ENCODE results near the gene SMS. TPM values are rescaled to one million over a fixed set of nuclear protein-coding genes. Genes with fewer than 3 reads are reported as not detected.
A peak's percentile ranks its signal among the peaks of the same experiment; 100 is the strongest.

Gene SMS
- total and polyA plus RNA-seq, 2 of the 4 experiments (the other 2 are of a cell fraction) = 176 to 230 TPM

DNA sequence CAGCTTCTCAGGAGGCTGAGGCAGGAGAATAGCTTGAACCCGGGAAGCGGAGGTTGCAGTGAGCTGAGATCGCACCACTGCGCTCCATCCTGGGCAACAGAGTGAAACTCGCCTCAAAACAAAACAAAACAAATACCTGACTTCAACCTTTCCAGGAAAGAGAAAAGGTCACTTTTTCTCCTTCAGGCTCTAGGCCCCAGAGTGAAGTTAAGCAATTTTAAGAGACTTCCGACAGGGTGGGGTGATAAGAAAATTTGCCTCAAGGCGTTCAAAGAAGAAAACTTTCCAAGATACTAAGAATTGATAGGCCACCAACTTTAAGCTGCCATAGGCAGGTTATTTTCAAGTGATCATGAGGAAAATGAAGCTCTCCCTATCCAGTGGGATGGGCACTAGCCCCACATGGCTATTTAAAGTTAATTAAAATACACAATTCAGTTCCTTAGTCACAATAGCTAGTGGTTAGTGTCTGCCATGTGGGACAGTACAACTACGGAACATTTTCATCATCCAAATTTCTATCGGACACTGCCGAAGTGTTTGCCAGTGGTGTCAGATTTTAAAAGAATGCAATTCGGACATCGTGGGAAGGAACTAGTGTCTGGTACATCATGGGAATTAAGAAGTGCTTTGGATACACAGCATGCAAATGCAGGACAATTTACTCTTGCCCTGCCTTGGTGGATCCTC lies 33.0 kb downstream of the SMS start:
- Histone ChIP-seq H4K8ac (ENCODE audit: low read depth in 2 of 2, low read length in 2 of 2) (no peak overlapping the region), H2AK5ac (ENCODE audit: low read depth, low read length) (no peak overlapping the region), H3K9ac (ENCODE audit: low read depth, low read length) (no peak overlapping the region), H2BK20ac (ENCODE audit: low read depth, low read length) (no peak overlapping the region), H3K27me3 (ENCODE audit: control insufficient read depth, insufficient read depth, low read length) (0 out of 2 replicates have a peak, but pooled peaks cover under 1% of the 10 kb centered on the region), H3K36me3 (ENCODE audit: control insufficient read depth, insufficient read depth, low read length) (peaks cover 34% of the 10 kb centered on the region), H3K27ac (ENCODE audit: insufficient read depth, low read length) (peak overlapping the region; percentile 9; the same call in 1 of the 2 replicates), H3K9me1 (ENCODE audit: insufficient read depth, low read length) (no peaks in the 10 kb centered on the region), H4K5ac (ENCODE audit: low read depth, low read length) (no peak overlapping the region), H3K56ac (ENCODE audit: extremely low read depth, insufficient read depth, low read length) (no peak overlapping the region), H3K23ac (ENCODE audit: low read depth, low read length) (no peak overlapping the region), H3K9me3 (ENCODE audit: control insufficient read depth, insufficient read depth, low read length) (no peaks in the 10 kb centered on the region), H2BK5ac (ENCODE audit: low read depth, low read length, poor library complexity, severe bottlenecking) (peak overlapping the region; percentile 38), H2BK15ac (ENCODE audit: low read depth, low read length) (no peak overlapping the region), H2AK9ac (replicated peaks; ENCODE audit: low read depth, low read length, poor library complexity) (no peak overlapping the region), H2AFZ (replicated peaks; ENCODE audit: low read length, poor library complexity) (no peak overlapping the region), H3K4me2 (ENCODE audit: low read depth, low read length) (no peak overlapping the region), H3K4me3 (ENCODE audit: insufficient read depth, low read depth, low read length) (no peak overlapping the region), H4K20me1 (ENCODE audit: insufficient read depth, low read length) (peaks cover 26% of the 10 kb centered on the region), H2BK120ac (ENCODE audit: low read depth, low read length) (no peak overlapping the region), H3K18ac (ENCODE audit: low read depth, low read length) (no peak overlapping the region), H3K79me1 (ENCODE audit: low read depth in 1 of 2, low read length in 2 of 2) (peaks cover 0 to 24% of the 10 kb centered on the region in 2 experiments; a peak in 3 of 4 replicates), H3K4me1 (ENCODE audit: control insufficient read depth, insufficient read depth, low read length) (peaks cover 5% of the 10 kb centered on the region; the same call in 1 of the 2 replicates), H4K91ac (ENCODE audit: insufficient read depth, low read depth, low read length) (no peak overlapping the region), H3K4ac (ENCODE audit: low read depth, low read length) (no peak overlapping the region; the same call in 1 of the 2 replicates), H3K14ac (replicated peaks; ENCODE audit: low read depth, low read length) (no peak overlapping the region)
- ChIA-PET POLR2A (ENCODE audit: unreplicated experiment) (no interaction called here), CTCF (interaction anchor here (0.9 to 1.8 kb wide), 2 partner anchors 12 to 150 kb away, joined by 5 to 7 read pairs; no protein-coding TSS in a partner anchor)
- WGBS, 2 experiments (ENCODE audit: extremely low coverage in 2 of 2, insufficient read length in 1 of 2) = 74% methylated on average over 3 of the region's 12 CpGs; no CpG with 5 or more reads in 1 of the 2 experiments
- no peak for ATAC-seq (ENCODE audit: low read depth)
- TF ChIP-seq CTCF (conservative IDR thresholded peaks at IDR 0.05; ENCODE audit: low read depth, low read length) (no peak), MAFK (IDR thresholded peaks at IDR 0.05; ENCODE audit: low read depth, low read length) (no peak), FOS (IDR thresholded peaks at IDR 0.05; ENCODE audit: low read depth, low read length) (no peak), BHLHE40 (IDR thresholded peaks at IDR 0.05; ENCODE audit: low read depth, low read length) (no peak), NFE2L2 (IDR thresholded peaks at IDR 0.05; ENCODE audit: low read depth, low read length) (no peak), RCOR1 (IDR thresholded peaks at IDR 0.05; ENCODE audit: insufficient replicate concordance, low read length) (no peak), MXI1 (IDR thresholded peaks at IDR 0.05; ENCODE audit: borderline replicate concordance, low read depth, low read length) (no peak), CEBPB (IDR thresholded peaks at IDR 0.05; ENCODE audit: low read depth, low read length) (no peak), CHD1 (IDR thresholded peaks at IDR 0.05; ENCODE audit: low read depth, low read length) (no peak)
- TF ChIP-seq, protein P1, sequence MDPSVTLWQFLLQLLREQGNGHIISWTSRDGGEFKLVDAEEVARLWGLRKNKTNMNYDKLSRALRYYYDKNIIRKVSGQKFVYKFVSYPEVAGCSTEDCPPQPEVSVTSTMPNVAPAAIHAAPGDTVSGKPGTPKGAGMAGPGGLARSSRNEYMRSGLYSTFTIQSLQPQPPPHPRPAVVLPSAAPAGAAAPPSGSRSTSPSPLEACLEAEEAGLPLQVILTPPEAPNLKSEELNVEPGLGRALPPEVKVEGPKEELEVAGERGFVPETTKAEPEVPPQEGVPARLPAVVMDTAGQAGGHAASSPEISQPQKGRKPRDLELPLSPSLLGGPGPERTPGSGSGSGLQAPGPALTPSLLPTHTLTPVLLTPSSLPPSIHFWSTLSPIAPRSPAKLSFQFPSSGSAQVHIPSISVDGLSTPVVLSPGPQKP (IDR thresholded peaks at IDR 0.05; ENCODE audit: borderline replicate concordance, low read depth, low read length) = no peak
- intact Hi-C loops (cut with micrococcal nuclease) = loop anchor here (2.0 to 10.0 kb wide), 2 partner anchors 31 to 229 kb away; no protein-coding TSS in a partner anchor
- no peak for DNase-seq
- in situ Hi-C loops (cut with MboI; ENCODE audit: low sequenced_read_pairs) = loop anchor here (5.0 to 10.0 kb wide), 2 partner anchors 131 to 1449 kb away; no protein-coding TSS in a partner anchor
- dilution Hi-C loops (cut with HindIII; ENCODE audit: low sequenced_read_pairs, unreplicated experiment) = no loop called here
- BruUV-seq (replicated peaks) = no TSS peak
